Neural progenitor cell (in vitro differentiated cells): ENCODE data around the gene ARHGAP26.

ENCODE experiments used
- EZH2 ChIP-seq: fragments of 200-600 bp; sonication (generic); IDR thresholded peaks from 2 replicates; pipeline ENCODE4 v1.6.1; 2017; ENCODE audit warnings: antibody characterized with exemption, mild to moderate bottlenecking, moderate library complexity
- TF ChIP-seq, protein P1 (sequence below): fragments of 200-600 bp; sonication (generic); IDR thresholded peaks from 2 replicates; pipeline ENCODE4 v1.5.1; 2017; ENCODE audit warnings: antibody characterized with exemption, mild to moderate bottlenecking

DNA sequence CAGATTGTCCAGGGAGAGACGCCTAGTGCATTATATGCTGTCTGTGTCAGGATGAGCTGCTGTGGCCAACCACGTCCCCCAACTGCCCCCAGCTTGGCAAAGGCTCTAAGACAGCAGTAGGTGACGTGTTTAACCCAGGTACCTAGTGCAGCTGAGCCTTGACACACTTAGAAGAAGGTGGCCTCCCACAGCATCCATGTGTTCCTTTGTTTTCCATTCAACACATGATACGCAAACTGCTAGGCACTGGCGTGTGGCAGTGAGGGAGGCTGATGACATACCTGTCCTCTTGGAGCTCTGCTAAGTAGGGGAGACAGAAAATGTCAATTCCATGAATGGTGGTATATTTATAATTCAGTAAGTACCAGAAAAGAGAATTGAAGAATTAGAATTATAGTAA lies 341.6 kb downstream of the ARHGAP26 start:
- TF ChIP-seq, protein P1, sequence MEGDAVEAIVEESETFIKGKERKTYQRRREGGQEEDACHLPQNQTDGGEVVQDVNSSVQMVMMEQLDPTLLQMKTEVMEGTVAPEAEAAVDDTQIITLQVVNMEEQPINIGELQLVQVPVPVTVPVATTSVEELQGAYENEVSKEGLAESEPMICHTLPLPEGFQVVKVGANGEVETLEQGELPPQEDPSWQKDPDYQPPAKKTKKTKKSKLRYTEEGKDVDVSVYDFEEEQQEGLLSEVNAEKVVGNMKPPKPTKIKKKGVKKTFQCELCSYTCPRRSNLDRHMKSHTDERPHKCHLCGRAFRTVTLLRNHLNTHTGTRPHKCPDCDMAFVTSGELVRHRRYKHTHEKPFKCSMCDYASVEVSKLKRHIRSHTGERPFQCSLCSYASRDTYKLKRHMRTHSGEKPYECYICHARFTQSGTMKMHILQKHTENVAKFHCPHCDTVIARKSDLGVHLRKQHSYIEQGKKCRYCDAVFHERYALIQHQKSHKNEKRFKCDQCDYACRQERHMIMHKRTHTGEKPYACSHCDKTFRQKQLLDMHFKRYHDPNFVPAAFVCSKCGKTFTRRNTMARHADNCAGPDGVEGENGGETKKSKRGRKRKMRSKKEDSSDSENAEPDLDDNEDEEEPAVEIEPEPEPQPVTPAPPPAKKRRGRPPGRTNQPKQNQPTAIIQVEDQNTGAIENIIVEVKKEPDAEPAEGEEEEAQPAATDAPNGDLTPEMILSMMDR = no peak
- TF ChIP-seq EZH2 = no peak
